Measurements from ENCODE around the gene PTPRQ.

Gene PTPRQ

GRCh38 chr12:80632835-80633234 is 188.8 kb downstream of the PTPRQ start:
- ChIA-PET POLR2A (no interaction called here), CTCF (interaction anchor here (0.6 to 3.7 kb wide), 17 partner anchors 10 to 1036 kb away, joined by 3 to 14 read pairs (median 4); no protein-coding TSS in a partner anchor)
- 0 out of 2 replicates have a peak, but pooled peaks have one; percentile 16 for TF ChIP-seq ZNF654 (tag by site-specific recombination; IDR thresholded peaks at IDR 0.05; ENCODE audit: low read depth)
- TF ChIP-seq INSM2 (tag by site-specific recombination; IDR thresholded peaks at IDR 0.05), result no peak
- H3K9me3 ChIP-seq (ENCODE audit: control insufficient read depth, insufficient read depth, low read depth, low read length), result no peaks in the 10 kb centered on the region
- no peak overlapping the region for H3K27ac ChIP-seq (ENCODE audit: extremely low read depth, low read depth, low read length)
- no peaks in the 10 kb centered on the region for H3K4me1 ChIP-seq (ENCODE audit: control insufficient read depth, insufficient read depth, low read length)
- no peaks in the 10 kb centered on the region for H3K36me3 ChIP-seq (ENCODE audit: control insufficient read depth in 2 of 2, insufficient read depth in 1 of 2, low read length in 2 of 2)
- H3K4me3 ChIP-seq (ENCODE audit: low read depth, low read length), result no peak overlapping the region

DNA sequence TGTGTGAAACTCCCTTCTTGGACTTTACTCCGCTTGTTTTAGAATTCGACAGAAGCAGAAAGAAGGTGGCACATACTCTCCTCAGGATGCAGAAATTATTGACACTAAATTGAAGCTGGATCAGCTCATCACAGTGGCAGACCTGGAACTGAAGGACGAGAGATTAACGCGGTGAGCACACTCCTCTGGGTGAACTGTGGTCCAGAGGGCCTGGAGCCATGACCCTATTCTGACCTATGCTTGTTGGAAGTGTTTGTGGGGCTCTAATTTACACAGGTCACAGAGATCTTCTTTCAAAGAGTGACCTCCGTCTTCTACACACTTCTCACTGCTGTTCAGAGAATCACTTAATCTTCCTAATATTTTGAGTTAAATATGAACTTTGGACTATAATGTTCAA is 190.9 kb downstream of the PTPRQ start:
- POLR2A ChIA-PET, result no interaction called here
- Histone ChIP-seq H3K27ac (ENCODE audit: extremely low read depth, low read depth, low read length) (no peak overlapping the region), H3K4me3 (ENCODE audit: low read depth, low read length) (no peak overlapping the region), H3K36me3 (ENCODE audit: control insufficient read depth in 2 of 2, insufficient read depth in 1 of 2, low read length in 2 of 2) (no peaks in the 10 kb centered on the region), H3K4me1 (ENCODE audit: control insufficient read depth, insufficient read depth, low read length) (no peaks in the 10 kb centered on the region), H3K9me3 (ENCODE audit: control insufficient read depth, insufficient read depth, low read depth, low read length) (no peaks in the 10 kb centered on the region)
- CTCF ChIA-PET, result interaction anchor here (0.6 to 0.7 kb wide), 3 partner anchors 129 to 729 kb away, joined by 3 to 4 read pairs (median 3); no protein-coding TSS in a partner anchor
- no peak for TF ChIP-seq ZBTB21 (tag by site-specific recombination; IDR thresholded peaks at IDR 0.05)

DNA sequence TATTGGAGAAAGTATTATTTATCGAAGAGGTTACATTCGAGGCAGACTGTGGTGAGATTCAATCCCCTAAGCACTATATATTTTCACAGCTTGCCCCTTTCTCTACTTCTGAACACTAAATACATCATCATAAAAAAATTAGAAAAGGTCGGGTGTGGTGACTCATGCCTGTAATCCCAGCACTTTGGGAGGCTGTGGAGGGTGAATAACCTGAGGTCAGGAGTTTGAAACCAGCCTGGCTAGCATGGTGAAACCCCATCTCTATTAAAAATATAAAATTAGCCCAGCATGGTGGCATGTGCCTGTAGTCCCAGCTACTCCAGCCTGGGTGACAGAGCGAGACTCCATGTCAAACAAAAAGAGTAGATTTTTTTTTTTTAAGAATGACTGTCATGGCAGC is 192.8 kb downstream of the PTPRQ start:
- ChIA-PET CTCF (no interaction called here), POLR2A (no interaction called here)
- Histone ChIP-seq H3K9me3 (ENCODE audit: control insufficient read depth, insufficient read depth, low read depth, low read length) (no peaks in the 10 kb centered on the region), H3K4me1 (ENCODE audit: control insufficient read depth, insufficient read depth, low read length) (no peaks in the 10 kb centered on the region), H3K4me3 (ENCODE audit: low read depth, low read length) (no peak overlapping the region), H3K36me3 (ENCODE audit: control insufficient read depth in 2 of 2, insufficient read depth in 1 of 2, low read length in 2 of 2) (no peaks in the 10 kb centered on the region), H3K27ac (ENCODE audit: extremely low read depth, low read depth, low read length) (no peak overlapping the region)
- TF ChIP-seq BCL11A (tag by site-specific recombination; IDR thresholded peaks at IDR 0.05; ENCODE audit: low read depth) (no peak), ZNF580 (tag by site-specific recombination; IDR thresholded peaks at IDR 0.05) (no peak), GLI4 (tag by site-specific recombination; IDR thresholded peaks at IDR 0.05) (no peak), ZNF610 (tag by site-specific recombination; IDR thresholded peaks at IDR 0.05; ENCODE audit: borderline replicate concordance) (no peak), ZSCAN18 (tag by site-specific recombination; IDR thresholded peaks at IDR 0.05) (no peak)

DNA sequence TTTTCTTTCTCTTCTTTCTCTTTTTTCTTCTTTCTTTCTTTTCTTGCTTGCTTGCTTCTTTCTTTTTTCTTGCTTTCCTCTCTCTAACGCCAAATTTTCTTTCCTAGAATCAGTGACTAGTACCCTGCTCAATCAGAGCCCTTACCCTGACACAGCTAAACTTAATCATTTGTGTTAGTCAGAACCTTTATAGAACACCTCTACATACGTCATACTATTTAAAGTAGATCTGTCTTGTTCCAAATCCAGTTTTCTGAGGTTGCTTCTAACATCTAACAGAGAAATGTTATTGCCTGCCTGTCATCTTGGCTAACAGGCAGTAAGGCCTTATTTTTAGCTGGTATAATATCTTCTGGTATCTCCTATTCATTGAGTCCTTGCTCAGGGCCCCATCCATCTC is 197.9 kb downstream of the PTPRQ start:
- H3K4me1 ChIP-seq (ENCODE audit: control insufficient read depth, insufficient read depth, low read length), result no peaks in the 10 kb centered on the region
- H3K27ac ChIP-seq (ENCODE audit: extremely low read depth, low read depth, low read length), result no peak overlapping the region
- no peaks in the 10 kb centered on the region for H3K9me3 ChIP-seq (ENCODE audit: control insufficient read depth, insufficient read depth, low read depth, low read length)
- TF ChIP-seq ZNF174 (tag by site-specific recombination; IDR thresholded peaks at IDR 0.05), result no peak
- TF ChIP-seq ZNF140 (tag by site-specific recombination; IDR thresholded peaks at IDR 0.05), result no peak
- TF ChIP-seq, protein P1, sequence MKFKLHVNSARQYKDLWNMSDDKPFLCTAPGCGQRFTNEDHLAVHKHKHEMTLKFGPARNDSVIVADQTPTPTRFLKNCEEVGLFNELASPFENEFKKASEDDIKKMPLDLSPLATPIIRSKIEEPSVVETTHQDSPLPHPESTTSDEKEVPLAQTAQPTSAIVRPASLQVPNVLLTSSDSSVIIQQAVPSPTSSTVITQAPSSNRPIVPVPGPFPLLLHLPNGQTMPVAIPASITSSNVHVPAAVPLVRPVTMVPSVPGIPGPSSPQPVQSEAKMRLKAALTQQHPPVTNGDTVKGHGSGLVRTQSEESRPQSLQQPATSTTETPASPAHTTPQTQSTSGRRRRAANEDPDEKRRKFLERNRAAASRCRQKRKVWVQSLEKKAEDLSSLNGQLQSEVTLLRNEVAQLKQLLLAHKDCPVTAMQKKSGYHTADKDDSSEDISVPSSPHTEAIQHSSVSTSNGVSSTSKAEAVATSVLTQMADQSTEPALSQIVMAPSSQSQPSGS (tag by site-specific recombination; IDR thresholded peaks at IDR 0.05; ENCODE audit: low read depth), result no peak
- TF ChIP-seq, protein P2, sequence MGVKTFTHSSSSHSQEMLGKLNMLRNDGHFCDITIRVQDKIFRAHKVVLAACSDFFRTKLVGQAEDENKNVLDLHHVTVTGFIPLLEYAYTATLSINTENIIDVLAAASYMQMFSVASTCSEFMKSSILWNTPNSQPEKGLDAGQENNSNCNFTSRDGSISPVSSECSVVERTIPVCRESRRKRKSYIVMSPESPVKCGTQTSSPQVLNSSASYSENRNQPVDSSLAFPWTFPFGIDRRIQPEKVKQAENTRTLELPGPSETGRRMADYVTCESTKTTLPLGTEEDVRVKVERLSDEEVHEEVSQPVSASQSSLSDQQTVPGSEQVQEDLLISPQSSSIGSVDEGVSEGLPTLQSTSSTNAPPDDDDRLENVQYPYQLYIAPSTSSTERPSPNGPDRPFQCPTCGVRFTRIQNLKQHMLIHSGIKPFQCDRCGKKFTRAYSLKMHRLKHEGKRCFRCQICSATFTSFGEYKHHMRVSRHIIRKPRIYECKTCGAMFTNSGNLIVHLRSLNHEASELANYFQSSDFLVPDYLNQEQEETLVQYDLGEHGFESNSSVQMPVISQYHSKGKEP (tag by site-specific recombination; IDR thresholded peaks at IDR 0.05), result no peak
- no peak for TF ChIP-seq ZBTB20 (tag by site-specific recombination; IDR thresholded peaks at IDR 0.05)
- no peak; the same call in 1 of the 2 replicates for TF ChIP-seq ZNF366 (tag by site-specific recombination; conservative IDR thresholded peaks at IDR 0.05)
- no peak for TF ChIP-seq ZNF266 (tag by site-specific recombination; IDR thresholded peaks at IDR 0.05; ENCODE audit: low read depth)
- no peak for TF ChIP-seq SCRT2 (tag by site-specific recombination; IDR thresholded peaks at IDR 0.05)
- H3K4me3 ChIP-seq (ENCODE audit: low read depth, low read length), result no peak overlapping the region
- ChIA-PET POLR2A (no interaction called here), CTCF (interaction anchor here (1.2 kb wide), 1 partner anchor 169 kb away, joined by 3 read pairs; no protein-coding TSS in a partner anchor)
- H3K36me3 ChIP-seq (ENCODE audit: control insufficient read depth in 2 of 2, insufficient read depth in 1 of 2, low read length in 2 of 2), result no peaks in the 10 kb centered on the region

Measured in HEK293 (cell line).